ENCODE data around the gene HCRTR1. TPM values are rescaled to one million over a fixed set of nuclear protein-coding genes. Genes with fewer than 3 reads are reported as not detected.

The HCRTR1 gene
- total and polyA plus RNA-seq, 2 of the 8 experiments (the other 6 are each of a cell fraction or from before 2014, with no cell fraction given): 0.35 to 0.39 TPM

DNA sequence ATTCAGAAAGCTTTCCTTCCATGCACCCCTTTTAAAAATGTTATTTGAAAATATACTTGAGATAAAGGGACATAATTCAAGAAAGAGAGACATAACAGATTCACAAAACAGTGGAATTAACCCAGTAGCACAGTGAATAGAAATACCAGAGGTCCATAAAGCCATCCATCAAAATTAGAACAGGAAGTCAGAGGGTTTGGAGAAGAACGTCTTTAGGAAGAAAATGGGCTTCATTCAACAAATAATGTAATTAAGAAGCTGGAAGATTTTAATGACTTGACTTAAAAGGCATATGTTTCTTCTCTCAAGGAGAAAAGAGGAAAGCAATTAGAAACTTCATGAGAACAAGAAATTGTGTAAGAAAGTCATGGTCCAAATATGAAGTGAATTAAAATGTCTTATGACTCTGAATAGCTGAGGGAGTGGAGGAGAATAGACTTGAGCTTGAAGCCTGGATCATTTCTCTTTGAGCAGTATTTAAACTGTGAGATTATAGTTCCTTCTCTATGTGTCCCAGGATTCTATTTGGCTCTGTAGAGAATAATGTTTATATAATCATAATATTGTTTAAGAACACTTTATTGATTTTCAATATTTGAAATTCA, 7.9 kb upstream of the HCRTR1 start:
- H3K23me2 ChIP-seq (ENCODE audit: low read depth, low read length): no peaks in the 10 kb centered on the region
- H3K27me3 ChIP-seq (replicated peaks in 1 of 4; ENCODE audit: control insufficient read depth in 3 of 4, extremely low read depth in 1 of 4, insufficient read depth in 3 of 4, low read length in 3 of 4): no peaks in the 10 kb centered on the region
- H4K5ac ChIP-seq (ENCODE audit: insufficient read length, low read depth, low read length): no peak overlapping the region
- no peak overlapping the region for H2BK12ac ChIP-seq (ENCODE audit: low read depth, low read length)
- no peaks in the 10 kb centered on the region for H3K79me2 ChIP-seq (ENCODE audit: control insufficient read depth in 1 of 2, insufficient read depth in 2 of 2, low read length in 2 of 2)
- H3K4me2 ChIP-seq (ENCODE audit: insufficient read depth in 1 of 2, low read depth in 2 of 2, low read length in 2 of 2): no peak overlapping the region
- no peaks in the 10 kb centered on the region for H3K79me1 ChIP-seq (ENCODE audit: low read depth, low read length)
- H2BK15ac ChIP-seq (ENCODE audit: low read length): no peak overlapping the region
- no peak overlapping the region for H2BK120ac ChIP-seq (replicated peaks; ENCODE audit: low read depth, low read length)
- H3K23ac ChIP-seq (ENCODE audit: insufficient read length): no peak overlapping the region
- CTCF ChIA-PET (ENCODE audit: partially characterized antibody): interaction anchor here (0.6 to 2.8 kb wide), 7 partner anchors 8 to 46 kb away, joined by 3 to 10 read pairs (median 5); no protein-coding TSS in a partner anchor
- no peak overlapping the region for H2BK20ac ChIP-seq (ENCODE audit: low read length)
- 81% methylated on average over 1 of the region's 1 CpG; no CpG with 5 or more reads in 1 of the 2 experiments for WGBS, 2 experiments (ENCODE audit: extremely low coverage in 1 of 2, insufficient coverage in 1 of 2, insufficient read length in 1 of 2, insufficient replicate concordance in 2 of 2, low coverage in 1 of 2, low lambda C conversion rate in 2 of 2, missing lambda C conversion rate in 1 of 2)
- H4K91ac ChIP-seq (replicated peaks; ENCODE audit: insufficient read length, low read length): no peak overlapping the region
- no peak overlapping the region for H3K56ac ChIP-seq (replicated peaks; ENCODE audit: insufficient read length, low read depth, low read length)
- H4K20me1 ChIP-seq (replicated peaks in 1 of 2; ENCODE audit: control insufficient read depth in 1 of 2, insufficient read depth in 2 of 2, low read length in 2 of 2): no peaks in the 10 kb centered on the region
- no peak for FAIRE-seq
- no peak overlapping the region for H3K4ac ChIP-seq (replicated peaks; ENCODE audit: insufficient read length, low read depth, low read length)
- H3K14ac ChIP-seq (ENCODE audit: insufficient read length): no peak overlapping the region
- no peak overlapping the region for H3K18ac ChIP-seq (ENCODE audit: extremely low read depth, low read length)
- H3K9me3 ChIP-seq (ENCODE audit: insufficient read depth in 2 of 2, low read depth in 1 of 2, low read length in 1 of 2): no peaks in the 10 kb centered on the region
- no peak overlapping the region for H2AFZ ChIP-seq (ENCODE audit: low read length)
- no peak overlapping the region for H2AK5ac ChIP-seq (ENCODE audit: low read depth, low read length)
- H3K4me1 ChIP-seq (replicated peaks in 1 of 4; ENCODE audit: control insufficient read depth in 3 of 4, insufficient read depth in 4 of 4, low read length in 3 of 4): peaks cover 0 to 7% (median 5%) of the 10 kb centered on the region in 4 experiments; a peak in 4 of 7 replicates
- no peak for DNase-seq (ENCODE audit: low read depth in 1 of 2, low spot score in 2 of 2)
- TF ChIP-seq ASH2L (IDR thresholded peaks at IDR 0.05; ENCODE audit: low read length) (no peak), TAF7 (optimal IDR thresholded peaks at IDR 0.05; ENCODE audit: borderline replicate concordance, low read depth, low read length) (no peak), POLR2AphosphoS5 (IDR thresholded peaks at IDR 0.05; ENCODE audit: low read depth, low read length) (no peak), POU5F1 (IDR thresholded peaks at IDR 0.05; ENCODE audit: low read depth, low read length) (no peak), RBBP5 (IDR thresholded peaks at IDR 0.05; ENCODE audit: borderline replicate concordance, low read depth, low read length) (no peak), CHD2 (IDR thresholded peaks at IDR 0.05; ENCODE audit: low read length) (no peak), HDAC6 (IDR thresholded peaks at IDR 0.05; ENCODE audit: low read depth, low read length) (no peak), SP1 (IDR thresholded peaks at IDR 0.05; ENCODE audit: low read depth, low read length) (no peak), BACH1 (IDR thresholded peaks at IDR 0.05; ENCODE audit: low read length) (no peak), SP4 (IDR thresholded peaks at IDR 0.05; ENCODE audit: low read length) (no peak), BCL11A (IDR thresholded peaks at IDR 0.05; ENCODE audit: low read depth in 2 of 2, low read length in 2 of 2) (no peak), KDM5A (IDR thresholded peaks at IDR 0.05; ENCODE audit: low read length) (no peak), MAFK (IDR thresholded peaks at IDR 0.05; ENCODE audit: low read depth, low read length) (no peak), SP2 (IDR thresholded peaks at IDR 0.05; ENCODE audit: low read length) (no peak), NANOG (IDR thresholded peaks at IDR 0.05; ENCODE audit: insufficient read depth, low read depth, low read length, poor library complexity, severe bottlenecking) (no peak)
- H3K4me3 ChIP-seq (ENCODE audit: extremely low read depth in 1 of 4, insufficient read depth in 2 of 4, low read depth in 3 of 4, low read length in 4 of 4): no peak overlapping the region
- no peak overlapping the region for H3K27ac ChIP-seq (ENCODE audit: low read depth, low read length)
- H3K36me3 ChIP-seq (ENCODE audit: control insufficient read depth in 2 of 4, insufficient read depth in 4 of 4, low read length in 3 of 4): no peaks in the 10 kb centered on the region
- no peak overlapping the region for H2BK5ac ChIP-seq (ENCODE audit: low read depth, low read length)
- H3K9ac ChIP-seq (replicated peaks in 1 of 4; ENCODE audit: extremely low read depth in 1 of 4, low read depth in 3 of 4, low read length in 3 of 4): no peak overlapping the region
- POLR2A ChIA-PET (ENCODE audit: partially characterized antibody): no interaction called here
- H4K8ac ChIP-seq (ENCODE audit: extremely low read depth, insufficient read depth, low read length): no peak overlapping the region
